ENCODE results near the gene ADAM8.

GRCh38 chr10:133235932-133236331 lies 40.7 kb downstream of the ADAM8 start:
- TF ChIP-seq, protein P1, sequence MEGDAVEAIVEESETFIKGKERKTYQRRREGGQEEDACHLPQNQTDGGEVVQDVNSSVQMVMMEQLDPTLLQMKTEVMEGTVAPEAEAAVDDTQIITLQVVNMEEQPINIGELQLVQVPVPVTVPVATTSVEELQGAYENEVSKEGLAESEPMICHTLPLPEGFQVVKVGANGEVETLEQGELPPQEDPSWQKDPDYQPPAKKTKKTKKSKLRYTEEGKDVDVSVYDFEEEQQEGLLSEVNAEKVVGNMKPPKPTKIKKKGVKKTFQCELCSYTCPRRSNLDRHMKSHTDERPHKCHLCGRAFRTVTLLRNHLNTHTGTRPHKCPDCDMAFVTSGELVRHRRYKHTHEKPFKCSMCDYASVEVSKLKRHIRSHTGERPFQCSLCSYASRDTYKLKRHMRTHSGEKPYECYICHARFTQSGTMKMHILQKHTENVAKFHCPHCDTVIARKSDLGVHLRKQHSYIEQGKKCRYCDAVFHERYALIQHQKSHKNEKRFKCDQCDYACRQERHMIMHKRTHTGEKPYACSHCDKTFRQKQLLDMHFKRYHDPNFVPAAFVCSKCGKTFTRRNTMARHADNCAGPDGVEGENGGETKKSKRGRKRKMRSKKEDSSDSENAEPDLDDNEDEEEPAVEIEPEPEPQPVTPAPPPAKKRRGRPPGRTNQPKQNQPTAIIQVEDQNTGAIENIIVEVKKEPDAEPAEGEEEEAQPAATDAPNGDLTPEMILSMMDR (IDR thresholded peaks at IDR 0.05): no peak
- TF ChIP-seq EP300 (IDR thresholded peaks at IDR 0.05; ENCODE audit: low read depth) (no peak), POLR2A (IDR thresholded peaks at IDR 0.05) (no peak), POLR2AphosphoS5 (IDR thresholded peaks at IDR 0.05) (no peak)
